HL-60 (cell line): ENCODE data around the gene TRIO.

Experiments used
- DNase-seq, 2 experiments: peaks; one replicate each; pipeline ENCODE4 v3.0.0-alpha.2; 2010 to 2020; ENCODE audit warnings: low read depth in 1 of 2, low spot score in 1 of 2
- H3K27ac ChIP-seq: fragments of 250-450 bp; sonication (Bioruptor Pico); replicated peaks from 2 replicates; pipeline ENCODE4 v1.5.1; 2020; ENCODE audit warnings: mild to moderate bottlenecking, moderate library complexity
- H3K27me3 ChIP-seq: fragments of 250-450 bp; sonication (Bioruptor Pico); 2 replicates; pipeline ENCODE4 v1.5.1; 2021; ENCODE audit warnings: mild to moderate bottlenecking, moderate library complexity; ENCODE audit not compliant: insufficient read depth, poor library complexity, severe bottlenecking
- H3K4me3 ChIP-seq: replicated peaks from 2 replicates; pipeline ENCODE4 v1.5.1; 2011; ENCODE audit warnings: mild to moderate bottlenecking, control low read depth, low read length; ENCODE audit not compliant: insufficient read depth
- CTCF ChIP-seq: IDR thresholded peaks from one replicate; pipeline ENCODE4 v1.5.1; 2011; ENCODE audit warnings: low read length, control low read depth, inconsistent platforms; ENCODE audit not compliant: insufficient read depth
- GABPA ChIP-seq: IDR thresholded peaks from 2 replicates; pipeline ENCODE4 v1.6.1; 2012; ENCODE audit warnings: low read depth
- POLR2AphosphoS5 ChIP-seq: IDR thresholded peaks from 2 replicates; pipeline ENCODE4 v1.6.1; 2012; ENCODE audit warnings: low read depth
- SPI1 ChIP-seq: IDR thresholded peaks from 2 replicates; pipeline ENCODE4 v1.6.1; 2012; ENCODE audit warnings: low read depth, mild to moderate bottlenecking, borderline replicate concordance
- TF ChIP-seq, protein P1 (sequence below): IDR thresholded peaks from 2 replicates; pipeline ENCODE4 v1.6.1; 2012; ENCODE audit warnings: low read depth; ENCODE audit not compliant: insufficient replicate concordance

TRIO gene

DNA sequence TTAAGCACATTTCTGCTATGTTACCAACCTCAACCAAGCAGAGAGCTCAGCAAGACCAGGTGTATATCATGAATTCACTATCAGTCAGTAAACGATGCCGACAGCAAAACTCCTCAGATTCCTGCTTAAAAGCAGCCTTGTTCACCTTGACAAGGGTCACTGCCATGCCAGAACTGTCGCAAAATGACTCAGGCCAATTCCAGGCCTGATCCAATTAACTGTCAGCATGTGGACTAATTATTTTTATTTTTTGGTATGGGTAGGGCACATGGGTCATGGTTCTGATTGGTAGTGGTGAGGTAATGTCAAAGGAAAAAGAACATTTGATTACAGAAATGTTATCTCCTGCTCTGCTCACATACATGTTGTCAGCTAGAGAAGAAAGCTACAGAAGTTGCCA, 224.2 kb downstream of the TRIO start:
- H3K4me3 ChIP-seq = no peak overlapping the region

DNA sequence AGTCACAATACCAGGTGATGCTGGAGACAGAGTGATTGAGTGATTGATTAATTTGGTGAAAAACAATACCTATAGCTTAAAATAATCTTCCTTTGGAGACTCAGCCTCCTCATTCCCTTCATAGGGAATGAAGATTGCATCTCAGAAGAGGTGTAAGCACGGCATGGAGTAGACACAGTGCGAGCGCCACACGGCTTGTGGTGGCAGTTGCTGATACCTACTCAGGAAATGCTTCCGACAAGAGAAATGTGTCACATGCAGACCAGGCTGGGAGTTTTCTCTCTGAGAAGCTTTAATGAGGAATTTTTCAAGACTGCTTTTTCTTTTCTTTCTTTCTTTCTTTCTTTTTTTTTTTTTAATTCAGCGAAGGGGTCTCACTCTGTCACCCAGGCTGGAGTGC, 226.6 kb downstream of the TRIO start:
- no peak for DNase-seq
- TF ChIP-seq SPI1 = no peak
- TF ChIP-seq GABPA = no peak
- TF ChIP-seq POLR2AphosphoS5 = no peak
- TF ChIP-seq CTCF = no peak
- TF ChIP-seq, protein P1, sequence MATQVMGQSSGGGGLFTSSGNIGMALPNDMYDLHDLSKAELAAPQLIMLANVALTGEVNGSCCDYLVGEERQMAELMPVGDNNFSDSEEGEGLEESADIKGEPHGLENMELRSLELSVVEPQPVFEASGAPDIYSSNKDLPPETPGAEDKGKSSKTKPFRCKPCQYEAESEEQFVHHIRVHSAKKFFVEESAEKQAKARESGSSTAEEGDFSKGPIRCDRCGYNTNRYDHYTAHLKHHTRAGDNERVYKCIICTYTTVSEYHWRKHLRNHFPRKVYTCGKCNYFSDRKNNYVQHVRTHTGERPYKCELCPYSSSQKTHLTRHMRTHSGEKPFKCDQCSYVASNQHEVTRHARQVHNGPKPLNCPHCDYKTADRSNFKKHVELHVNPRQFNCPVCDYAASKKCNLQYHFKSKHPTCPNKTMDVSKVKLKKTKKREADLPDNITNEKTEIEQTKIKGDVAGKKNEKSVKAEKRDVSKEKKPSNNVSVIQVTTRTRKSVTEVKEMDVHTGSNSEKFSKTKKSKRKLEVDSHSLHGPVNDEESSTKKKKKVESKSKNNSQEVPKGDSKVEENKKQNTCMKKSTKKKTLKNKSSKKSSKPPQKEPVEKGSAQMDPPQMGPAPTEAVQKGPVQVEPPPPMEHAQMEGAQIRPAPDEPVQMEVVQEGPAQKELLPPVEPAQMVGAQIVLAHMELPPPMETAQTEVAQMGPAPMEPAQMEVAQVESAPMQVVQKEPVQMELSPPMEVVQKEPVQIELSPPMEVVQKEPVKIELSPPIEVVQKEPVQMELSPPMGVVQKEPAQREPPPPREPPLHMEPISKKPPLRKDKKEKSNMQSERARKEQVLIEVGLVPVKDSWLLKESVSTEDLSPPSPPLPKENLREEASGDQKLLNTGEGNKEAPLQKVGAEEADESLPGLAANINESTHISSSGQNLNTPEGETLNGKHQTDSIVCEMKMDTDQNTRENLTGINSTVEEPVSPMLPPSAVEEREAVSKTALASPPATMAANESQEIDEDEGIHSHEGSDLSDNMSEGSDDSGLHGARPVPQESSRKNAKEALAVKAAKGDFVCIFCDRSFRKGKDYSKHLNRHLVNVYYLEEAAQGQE = no peak
- H3K27ac ChIP-seq = no peak overlapping the region
- no peak overlapping the region for H3K4me3 ChIP-seq
- no peaks in the 10 kb centered on the region for H3K27me3 ChIP-seq

More for the DNA sequence above, 224.2 kb downstream of the TRIO start:
- H3K27ac ChIP-seq = no peak overlapping the region
- H3K27me3 ChIP-seq = no peaks in the 10 kb centered on the region
- no peak for DNase-seq
- TF ChIP-seq CTCF (no peak), GABPA (no peak), POLR2AphosphoS5 (no peak), SPI1 (no peak)
- TF ChIP-seq, protein P1 = no peak

DNA sequence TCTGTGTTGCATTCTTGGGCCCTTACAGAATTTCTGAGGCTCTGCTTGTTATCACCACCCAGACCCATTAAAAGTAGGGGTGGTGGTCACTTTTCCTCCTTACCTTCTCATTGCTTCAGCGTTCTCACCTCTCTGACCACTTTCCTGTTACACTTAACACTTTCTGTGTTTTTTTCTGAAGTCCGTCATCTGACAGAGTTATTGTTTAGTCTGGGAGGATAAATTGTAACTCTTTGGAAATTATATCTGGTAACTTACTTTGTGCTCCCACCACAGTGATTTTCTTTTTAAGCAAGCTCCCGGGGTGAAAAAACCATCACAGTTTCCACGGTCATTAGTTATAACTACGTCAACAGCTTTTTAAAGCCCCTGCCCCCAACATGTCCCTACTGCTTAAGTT, 227.2 kb downstream of the TRIO start:
- Histone ChIP-seq H3K4me3 (no peak overlapping the region), H3K27ac (no peak overlapping the region), H3K27me3 (no peaks in the 10 kb centered on the region)
- TF ChIP-seq SPI1 (no peak), GABPA (no peak), POLR2AphosphoS5 (no peak), CTCF (no peak)
- TF ChIP-seq, protein P1 = no peak
- no peak for DNase-seq
